Stimulated activated CD8-positive, alpha-beta memory T cell treated with anti-CD3 and anti-CD28 coated beads, Interleukin-7, amount 100 ng/mL, for 1 hour (primary cell): ENCODE data around the gene TNK2.

Experiments
- DNase-seq, 2 donors: peaks; one replicate each; pipeline ENCODE4 v3.0.0-alpha.2; 2020; ENCODE audit warnings: low read depth in 2 of 2

The TNK2 gene

DNA sequence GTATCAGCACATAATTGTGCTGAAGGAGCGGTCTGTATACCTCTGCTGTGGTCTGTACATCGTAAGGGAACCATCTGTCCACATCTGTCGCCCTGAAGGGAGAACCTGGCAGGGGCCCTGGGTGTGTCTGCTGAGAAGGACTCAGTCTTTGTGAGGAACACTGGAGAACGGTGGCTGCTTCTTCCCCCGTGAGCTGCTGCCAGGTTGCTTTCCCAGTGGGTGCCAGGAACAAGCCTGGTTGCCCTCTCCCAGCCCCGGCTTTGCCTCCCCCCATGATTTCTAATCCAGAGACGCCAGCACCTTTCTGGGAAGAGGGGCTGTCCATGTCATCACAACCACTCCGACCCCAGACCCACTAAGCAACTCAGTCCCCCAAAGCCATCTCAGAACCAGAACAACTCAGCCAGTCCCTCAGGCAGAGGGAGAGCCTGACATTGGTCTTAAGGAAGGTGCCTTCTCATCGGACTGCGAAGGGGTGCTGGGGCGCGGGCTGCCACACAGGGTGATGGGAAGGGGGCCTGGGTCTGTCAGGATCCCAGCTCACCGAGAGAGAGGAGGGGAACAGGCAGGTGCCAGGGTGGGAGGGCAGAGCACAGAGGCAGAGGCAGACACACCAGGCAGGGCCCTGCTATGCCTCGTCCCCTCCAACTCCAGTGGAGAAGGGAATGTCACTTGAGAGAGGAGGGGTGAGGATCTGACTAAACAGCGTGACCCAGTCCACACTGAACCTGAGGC, 8.5 kb downstream of the TNK2 start:
- no peak for DNase-seq

DNA sequence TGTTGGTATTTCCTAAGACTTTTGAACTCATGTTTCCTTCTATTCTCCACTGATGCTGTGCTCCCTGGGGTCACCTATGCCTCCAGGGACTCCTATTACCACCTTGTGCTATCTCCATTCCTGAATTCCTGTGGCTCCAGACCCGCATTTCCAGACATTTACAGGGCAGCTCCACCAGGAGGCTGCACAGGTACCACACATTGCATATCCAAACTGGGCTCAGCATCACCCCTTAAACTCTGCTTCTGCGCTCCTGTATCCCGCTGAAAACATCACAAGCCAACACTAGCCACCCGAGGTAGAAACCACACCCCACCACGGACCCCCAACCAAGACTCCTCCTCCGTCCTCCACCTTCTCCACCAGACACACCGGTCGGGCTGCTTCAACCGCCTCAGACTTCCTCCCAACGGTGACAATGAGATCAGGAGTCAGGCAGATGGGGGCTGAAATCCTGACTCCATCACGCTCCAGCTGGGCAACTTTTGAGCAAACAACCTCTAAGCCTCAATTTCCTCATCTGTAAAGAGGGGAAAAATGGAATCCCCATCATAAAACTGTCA, 10.4 kb downstream of the TNK2 start:
- DNase-seq: no peak

DNA sequence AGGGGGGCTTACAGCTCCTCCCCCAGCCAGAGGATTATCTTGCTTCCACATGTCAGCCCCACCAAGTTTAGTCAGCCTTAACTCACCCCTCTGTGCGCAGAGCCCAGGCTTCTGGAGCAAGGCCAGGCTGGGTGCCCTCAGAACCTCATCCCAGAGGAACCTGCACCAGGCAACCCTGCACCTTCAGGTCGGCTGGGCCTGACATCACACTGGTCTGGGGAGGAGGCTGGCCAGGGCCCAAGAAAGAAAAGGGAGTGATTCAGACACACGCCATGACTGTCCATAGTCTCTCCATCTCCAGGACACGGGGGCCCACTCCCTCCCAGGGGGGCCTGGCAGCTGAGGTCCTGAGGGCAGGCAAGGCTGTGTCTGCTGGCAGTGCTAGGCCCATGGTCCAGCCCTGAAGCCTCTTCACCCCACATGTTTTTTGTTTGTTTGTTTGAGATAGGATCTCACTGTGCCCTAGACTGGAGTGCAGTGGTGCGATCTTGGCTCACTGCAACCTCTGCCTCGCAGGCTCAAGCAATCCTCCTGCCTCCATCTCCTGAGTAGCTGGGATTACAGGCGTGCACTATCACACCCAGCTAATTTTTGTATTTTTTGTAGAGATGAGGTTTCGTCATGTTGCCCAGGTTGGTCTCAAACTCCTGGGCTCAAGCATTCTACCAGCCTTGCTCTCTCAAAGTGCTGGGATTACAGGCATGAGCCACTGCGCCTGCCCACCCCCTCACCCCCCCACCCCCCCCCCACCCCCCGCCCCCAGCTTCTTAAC, 11.1 kb downstream of the TNK2 start:
- DNase-seq: no peak

DNA sequence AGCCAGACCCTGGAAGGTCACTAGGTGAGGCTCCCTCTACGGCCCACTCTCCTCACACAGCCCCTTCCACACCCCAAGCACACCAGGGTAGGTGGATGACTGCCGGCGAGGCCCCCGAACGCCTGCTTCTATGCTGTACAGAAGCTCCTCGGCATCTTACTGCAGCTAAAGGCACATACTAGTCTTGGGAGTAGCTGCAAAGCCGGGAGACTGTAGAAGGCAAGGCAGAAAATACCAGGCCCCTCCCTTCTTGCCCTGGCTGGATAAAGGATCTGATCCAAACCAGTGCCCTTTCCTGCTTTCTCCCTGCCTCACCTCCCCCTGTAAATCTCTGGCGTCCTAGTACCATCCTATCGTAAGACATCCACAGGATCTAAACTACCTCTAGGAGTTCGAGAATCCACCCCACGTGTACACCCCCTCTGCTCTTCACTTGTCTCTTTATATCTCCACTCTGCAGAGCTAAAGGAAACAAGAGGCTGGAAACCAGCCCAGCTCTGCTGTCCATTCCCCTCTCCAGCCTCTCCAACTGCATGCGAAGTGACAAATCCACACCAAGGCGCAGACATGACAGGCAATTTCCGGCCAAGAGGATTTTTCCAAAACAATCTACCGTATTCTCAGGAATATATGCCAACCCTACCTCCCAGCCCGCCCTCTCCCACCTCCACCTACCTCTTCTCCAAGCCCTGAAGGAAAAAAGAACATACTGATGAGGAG, 11.8 kb downstream of the TNK2 start:
- DNase-seq: no peak

DNA sequence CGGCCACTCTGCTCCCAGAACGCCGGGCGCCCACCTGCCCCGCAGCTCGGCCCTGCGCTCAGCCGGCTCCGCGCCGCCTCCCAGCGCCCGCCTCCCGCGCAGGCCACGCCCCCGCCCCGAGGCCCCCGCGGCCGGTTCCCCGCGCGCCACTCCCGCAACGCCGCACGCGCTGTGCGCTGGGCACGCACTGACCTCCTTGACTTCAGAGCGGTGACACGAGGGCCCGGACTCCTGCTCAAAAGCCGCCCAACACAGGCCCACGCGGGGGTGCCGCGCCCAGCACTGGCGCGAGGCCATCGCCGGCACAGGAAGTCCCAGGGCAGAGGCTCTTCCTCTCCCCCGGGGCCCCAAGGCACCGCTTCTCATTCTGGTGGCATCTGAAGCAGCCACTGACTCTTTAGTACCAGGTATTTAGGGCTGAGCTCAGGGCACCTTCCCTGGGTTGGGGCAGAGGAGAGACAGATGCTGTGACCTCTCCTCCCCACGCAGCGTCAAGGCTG, 12.4 kb downstream of the TNK2 start:
- DNase-seq: peak in 1 of 2 donors; percentile 30

DNA sequence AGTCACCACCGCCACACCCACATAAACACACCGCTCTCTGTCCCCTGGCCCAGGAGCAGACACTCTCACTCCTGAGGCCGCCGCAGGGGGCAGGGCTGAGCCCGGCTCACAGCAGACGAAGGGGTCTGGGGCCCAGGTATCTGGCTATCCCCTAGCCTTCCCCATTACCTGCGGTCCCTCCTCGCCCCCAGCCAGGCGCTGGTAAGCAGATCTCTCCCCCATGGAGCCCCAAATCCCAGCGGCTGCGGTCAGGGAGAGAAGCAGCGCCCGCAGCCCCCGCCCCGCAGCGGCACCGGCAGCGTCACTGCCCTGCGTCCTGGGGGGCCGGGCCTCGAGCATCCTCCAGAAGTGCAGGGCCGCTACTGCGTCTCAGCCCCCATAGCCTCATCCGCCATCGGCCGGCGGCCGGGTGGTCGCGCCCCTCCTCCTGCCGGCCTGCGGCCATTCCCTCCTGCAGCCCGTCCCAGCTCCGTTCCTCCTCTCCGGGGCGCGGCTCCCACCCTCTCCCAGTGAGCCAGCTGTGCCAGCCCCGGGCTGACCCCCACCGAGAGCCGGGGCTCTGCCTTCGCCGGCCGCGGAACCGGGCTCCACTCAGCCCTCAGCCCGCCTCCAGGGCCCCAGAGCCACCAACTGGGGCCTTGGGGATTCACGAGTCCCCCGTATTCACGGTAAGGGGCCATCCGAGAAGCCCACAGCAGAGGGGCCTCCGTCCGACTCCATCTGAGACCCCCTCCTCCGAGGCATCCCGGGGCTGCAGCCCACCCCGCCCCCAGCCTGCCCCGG, 13.1 kb downstream of the TNK2 start:
- peak in 1 of 2 donors; percentile 23 for DNase-seq

DNA sequence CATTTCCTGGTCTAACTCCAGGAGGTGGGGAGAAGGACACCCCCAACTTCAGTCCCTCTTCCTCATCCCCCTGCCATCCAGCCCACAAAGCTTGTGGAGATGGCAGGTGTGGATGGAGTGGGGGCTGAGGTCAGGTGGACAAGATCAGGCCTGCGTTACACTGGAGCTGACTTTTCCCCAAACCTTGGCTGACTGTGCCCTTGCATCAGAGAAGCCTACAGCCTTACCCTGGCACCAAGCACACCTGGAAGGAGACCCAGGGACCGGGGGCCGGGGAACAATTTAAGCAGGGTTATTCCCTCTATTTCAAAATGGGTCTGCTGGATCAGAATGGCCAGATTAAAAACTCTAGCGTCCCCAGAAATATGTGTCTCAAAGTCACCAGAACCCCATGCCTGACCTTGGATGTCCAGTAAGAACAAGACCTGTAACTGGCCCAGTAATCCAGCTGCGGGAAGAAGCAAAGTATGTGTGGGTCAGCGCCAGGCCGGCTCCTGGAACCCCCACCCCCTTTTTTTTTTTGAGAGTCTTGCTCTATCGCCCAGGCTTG, 14.4 kb downstream of the TNK2 start:
- no peak for DNase-seq

DNA sequence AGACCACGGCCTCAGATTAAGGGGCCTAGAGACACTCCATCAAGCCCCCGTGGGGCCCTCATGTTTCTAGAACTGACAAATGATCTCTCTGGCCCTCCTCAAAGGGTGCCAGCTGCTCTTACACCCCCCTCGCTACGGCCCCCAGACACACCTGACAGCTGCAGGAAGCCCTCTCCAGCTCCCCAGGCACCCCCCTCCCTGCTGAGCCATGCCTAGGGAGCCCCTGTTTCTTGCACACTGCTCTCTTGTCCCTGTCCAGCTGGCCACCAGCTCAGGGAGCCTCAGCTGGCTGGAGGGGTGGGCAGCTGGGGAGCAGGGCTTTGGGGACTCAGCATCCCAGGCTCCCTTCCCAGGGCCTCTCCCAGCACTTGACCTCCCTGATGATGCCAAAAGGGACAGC, 14.8 kb downstream of the TNK2 start:
- no peak for DNase-seq

DNA sequence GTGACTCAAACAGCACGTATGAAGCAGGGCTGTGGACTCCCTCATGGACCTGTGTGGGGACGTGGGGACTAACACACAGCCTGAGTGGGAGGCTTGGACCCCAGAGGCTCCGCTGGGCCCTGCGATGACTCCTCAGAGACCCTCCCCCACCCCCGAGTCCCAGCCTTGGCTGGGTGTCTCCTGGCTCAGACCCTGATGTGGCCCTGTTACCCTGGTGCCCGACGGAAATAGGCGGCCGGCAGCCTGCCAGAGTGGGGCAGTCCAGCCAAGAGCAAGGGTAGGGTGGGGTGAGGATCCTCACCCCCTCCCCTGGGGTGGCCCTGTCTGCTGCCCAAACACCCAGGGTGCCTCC, 15.3 kb downstream of the TNK2 start:
- DNase-seq: no peak

DNA sequence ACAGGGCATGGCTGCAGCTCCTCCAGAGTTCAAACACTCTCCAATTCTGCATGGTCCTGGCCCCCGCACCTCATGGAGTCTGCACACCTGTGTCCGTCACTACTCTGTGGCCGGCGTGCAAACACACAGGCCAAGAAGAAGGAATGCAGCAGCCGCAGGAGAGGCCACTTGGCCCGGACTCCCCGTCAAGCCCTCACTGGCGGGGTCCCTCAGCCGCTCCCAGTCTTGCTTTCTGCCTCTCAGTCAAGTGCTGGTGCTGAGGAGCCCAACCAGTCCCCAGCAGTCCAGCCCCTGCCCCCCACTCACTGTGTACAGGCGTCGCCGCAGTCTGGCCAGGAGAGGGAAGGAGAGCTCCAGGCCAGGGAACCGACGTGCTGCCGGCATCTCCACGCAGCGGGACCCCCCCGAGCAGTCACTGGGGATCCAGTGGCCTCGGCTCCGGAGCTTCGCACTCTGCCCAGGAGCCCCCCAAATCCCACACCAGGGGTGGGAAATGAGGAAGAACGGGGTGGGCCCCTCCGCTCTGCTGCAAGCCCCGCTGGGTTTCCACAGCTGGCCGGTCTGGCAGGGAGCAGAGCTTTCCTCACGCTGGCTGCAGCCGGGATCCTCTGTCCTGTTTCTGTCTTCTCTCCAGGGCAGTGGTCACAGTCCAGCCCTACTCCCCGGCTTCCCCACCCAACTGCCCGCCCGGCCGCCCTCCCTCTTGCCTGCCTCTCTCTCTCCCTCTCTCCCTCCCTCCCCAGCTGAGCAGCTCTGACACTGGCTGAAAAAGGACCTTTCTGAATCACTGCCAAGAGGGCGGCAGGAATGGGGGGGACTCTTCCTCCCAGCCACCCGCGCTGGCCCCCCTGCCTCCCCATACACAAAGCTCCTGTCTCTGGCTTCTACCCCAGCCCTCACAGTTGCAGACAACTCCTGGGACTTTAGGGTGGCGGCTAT, 16.0 kb downstream of the TNK2 start:
- DNase-seq: no peak

DNA sequence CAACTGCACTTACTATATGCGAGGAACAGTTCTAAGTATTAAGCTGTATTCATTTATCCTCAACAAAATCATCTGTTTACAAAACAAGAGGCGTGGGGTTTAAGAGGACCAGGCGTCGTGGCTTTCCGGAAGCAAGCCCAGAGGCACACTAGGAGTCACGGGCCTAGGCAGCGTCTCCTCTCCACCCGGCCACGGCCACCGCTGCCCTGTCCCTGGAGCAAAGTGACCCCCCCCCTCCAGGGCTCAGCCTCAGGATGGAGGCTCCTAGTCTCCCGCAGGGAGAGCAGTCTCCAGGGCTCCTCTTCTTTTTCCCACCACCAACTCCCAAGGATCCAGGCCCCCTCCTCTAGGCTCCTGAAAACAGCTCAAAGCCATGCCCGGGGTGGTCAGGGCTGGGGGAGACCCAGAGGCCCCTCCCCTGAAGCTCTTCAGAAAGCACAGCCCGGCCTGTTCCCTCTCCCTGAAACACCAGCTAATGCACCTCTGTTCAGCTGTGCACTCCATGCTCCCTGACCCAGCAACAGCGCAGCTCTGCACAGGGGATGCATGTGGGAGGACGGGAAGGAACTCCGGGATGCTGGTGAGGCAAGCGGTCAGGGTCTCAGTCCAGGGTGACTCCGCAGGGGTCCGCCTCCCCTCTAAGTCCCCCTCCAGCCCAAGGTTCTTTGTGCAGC, 16.8 kb downstream of the TNK2 start:
- no peak for DNase-seq

DNA sequence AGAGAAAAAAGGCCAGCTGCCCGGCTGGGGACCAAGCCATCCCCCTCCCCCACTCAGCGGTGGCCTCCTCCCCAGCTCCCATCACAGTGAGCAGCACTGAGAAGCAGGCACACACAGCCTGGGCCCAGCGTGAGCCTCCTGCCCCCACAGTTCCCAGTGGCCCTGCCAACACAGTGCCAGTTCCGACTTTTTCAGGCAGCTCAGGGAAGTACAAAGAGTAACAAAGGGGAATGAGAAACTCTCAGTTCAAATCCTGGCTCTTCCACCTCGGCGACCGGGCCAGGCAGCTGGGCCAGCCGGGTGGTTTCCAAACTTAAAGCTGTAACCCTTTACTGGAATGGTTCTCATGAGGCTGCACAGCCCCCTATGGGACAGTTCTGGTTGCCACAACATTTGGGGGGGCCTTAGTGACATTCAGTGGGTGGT, 18.5 kb downstream of the TNK2 start:
- no peak for DNase-seq

DNA sequence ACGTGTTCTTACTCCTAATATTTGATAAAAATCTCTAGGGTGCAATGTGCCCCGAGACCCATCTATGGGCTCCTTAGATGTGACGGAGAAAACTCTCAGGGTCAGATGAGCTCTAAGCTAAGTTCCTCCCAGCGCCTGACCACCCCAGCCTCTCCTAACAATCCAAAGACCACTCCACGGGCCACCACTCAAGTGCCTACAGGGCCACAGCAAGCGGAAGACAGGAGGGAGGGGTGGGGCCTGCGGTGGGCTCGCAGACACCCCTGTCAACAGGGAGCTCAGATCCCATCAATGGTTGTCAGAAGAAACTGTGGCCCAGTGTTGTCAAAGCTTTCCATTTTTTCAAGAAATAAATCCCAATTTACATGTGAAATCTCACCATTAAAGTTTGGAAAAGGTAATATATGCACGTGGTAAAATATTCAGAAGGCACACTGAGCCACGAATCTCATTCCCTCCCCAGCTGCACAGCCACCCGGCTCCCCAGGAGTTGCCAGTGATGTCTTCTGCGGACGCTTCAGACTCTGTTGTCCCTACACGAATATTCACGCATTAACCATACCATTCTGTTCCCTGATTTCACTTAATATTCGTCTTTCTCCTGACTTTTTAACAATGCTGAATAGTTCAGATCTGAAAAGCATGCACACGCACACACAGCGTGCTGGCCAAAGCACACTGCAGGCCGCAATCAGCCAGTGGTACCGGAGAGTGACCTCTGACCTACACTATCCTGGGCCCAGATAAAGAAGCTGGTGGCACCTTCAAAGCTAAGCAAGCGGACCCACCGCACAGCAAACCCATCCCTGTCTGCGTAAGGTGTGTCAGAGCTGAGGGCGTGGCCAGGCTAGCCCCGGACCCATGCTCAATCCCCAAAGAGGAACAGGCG, 19.1 kb downstream of the TNK2 start:
- no peak for DNase-seq

DNA sequence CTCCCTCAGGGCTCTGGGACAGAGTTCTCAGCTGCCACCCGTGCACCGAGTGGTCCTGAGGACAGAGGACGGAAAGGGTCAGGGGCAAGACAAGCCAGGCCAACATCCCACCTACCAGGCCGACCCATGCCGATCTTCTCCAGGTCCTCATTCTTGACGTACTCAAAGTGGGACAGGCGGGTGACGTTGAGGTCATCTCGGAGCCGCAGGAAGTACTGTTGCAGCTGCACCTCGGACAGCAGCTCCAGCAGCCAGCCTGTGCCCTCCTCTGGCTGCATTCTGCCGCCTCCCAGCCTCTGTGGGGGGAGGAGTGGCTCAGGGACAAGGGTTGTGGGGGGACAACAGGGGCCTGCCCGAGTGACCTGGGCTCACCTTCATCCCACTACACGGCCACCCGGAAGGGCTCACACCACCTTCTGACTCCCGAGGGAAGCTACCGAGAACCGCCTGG, 20.0 kb downstream of the TNK2 start:
- no peak for DNase-seq

DNA sequence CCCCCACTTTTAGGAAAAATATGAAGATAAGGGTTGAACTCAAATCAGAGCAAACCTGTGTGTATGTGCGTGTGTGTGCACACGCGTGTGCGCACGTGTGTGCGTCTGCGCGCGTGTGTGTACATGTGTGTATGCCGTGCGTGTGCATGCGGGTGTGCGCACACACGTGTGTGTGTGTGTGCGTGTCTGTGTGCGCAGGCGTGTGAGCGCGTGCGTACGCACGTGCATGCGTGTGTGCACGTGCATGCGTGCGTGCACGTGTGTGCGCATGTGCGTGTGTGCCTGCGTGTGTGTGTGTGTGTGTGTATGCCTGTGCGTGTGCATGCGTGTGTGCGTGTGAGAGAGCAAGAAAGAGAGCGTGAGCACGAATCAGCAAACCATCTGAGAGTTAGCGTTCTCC, 20.7 kb downstream of the TNK2 start:
- DNase-seq: no peak

DNA sequence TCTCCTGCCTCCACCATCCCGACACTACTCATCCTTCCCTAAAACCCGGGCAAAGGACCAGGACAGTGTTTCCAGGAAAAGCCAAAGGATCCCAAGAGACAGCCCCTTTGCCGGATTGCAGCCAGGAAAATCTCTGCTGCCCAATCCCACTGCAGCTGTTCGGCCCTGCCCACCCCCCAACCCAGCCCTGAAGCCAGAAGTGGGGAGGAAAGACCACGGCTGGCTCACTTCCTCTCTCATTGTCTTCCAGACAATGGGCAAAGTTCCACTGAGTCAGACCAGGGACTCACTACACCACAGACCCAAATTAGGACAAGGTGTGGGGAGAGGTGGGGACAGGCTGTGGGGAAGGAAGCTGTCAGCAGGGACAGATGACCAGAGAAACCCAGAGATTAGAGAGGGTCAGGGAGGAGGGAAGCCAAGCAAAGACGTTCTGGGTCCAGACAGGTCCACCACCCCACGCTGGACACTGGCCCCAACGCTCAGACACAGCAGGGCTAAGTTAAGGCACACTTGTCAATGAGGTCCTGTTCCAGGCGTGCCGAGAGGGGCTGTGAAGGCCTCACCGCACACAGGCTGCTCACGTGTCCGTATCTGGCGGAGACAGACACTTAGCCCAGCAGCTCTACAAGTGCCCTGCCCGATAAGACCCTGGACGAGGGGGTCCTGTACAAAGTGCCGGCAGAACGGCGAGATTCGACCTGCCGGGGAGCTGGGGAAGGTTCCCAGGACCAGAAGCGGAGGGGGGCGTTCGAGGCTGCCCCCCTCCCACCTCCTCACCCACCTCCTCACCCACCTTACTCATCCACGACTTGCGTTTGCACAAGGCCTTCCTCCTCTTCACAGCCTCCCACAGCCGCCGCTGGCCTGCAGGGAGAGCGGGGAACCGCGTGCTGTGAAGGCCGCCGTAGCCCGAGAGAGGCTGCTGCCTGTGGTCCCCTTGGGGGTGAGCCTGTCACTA, 21.9 kb downstream of the TNK2 start:
- no peak for DNase-seq
